SK-N-SH (cell line): Measurements from ENCODE around the gene GLIPR1L2. TPM values are rescaled to one million over a fixed set of nuclear protein-coding genes. Genes with fewer than 3 reads are reported as not detected.

Source experiments
- CTCF ChIA-PET: fragments of 300-600, 350-600 bp; formaldehyde crosslinking; extraction: SDS; loops from one replicate; lab custom pipeline; 2021; lab: Yijun Ruan, JAX
- POLR2A ChIA-PET: fragments of 350-600 bp; sonication (Branson Sonifier 250); formaldehyde crosslinking; extraction: SDS; loops from one replicate; lab custom pipeline; 2020; ENCODE audit warnings: antibody characterized with exemption, inconsistent platforms; lab: Yijun Ruan, JAX
- DNase-seq: peaks from one replicate; pipeline ENCODE4 v3.0.0; 2012
- H2AFZ ChIP-seq: fragments of 200-600 bp; sonication (generic); 2 replicates; pipeline ENCODE4 v1.8.1; 2016; ENCODE audit warnings: antibody characterized with exemption, mild to moderate bottlenecking, low read depth
- H3F3A ChIP-seq: fragments of 200-600 bp; sonication (generic); replicated peaks from 2 replicates; pipeline ENCODE3; 2016; ENCODE audit warnings: antibody characterized with exemption, mild to moderate bottlenecking; ENCODE audit not compliant: insufficient read depth
- H3K27ac ChIP-seq, 2 experiments: fragments of 200-500 bp in 1 of 2; fragments of 200-600 bp in 1 of 2; sonication (Bioruptor generic) in 1 of 2; sonication (generic), shearing (Covaris generic) in 1 of 2; 2 replicates each; pipeline versions ENCODE4 v1.5.1 to v1.6.1; 2014 to 2016; ENCODE audit warnings: low read depth in 2 of 2, inconsistent platforms in 1 of 2, low read length in 1 of 2, mild to moderate bottlenecking in 1 of 2, mixed read lengths in 1 of 2
- H3K27me3 ChIP-seq: fragments of 200-600 bp; sonication (generic), shearing (Covaris generic); 2 replicates; pipeline ENCODE4 v1.6.1; 2016; ENCODE audit warnings: mixed run types; ENCODE audit not compliant: insufficient read depth
- H3K36me3 ChIP-seq, 2 experiments: fragments of 200-500 bp in 1 of 2; fragments of 200-600 bp in 1 of 2; sonication (Bioruptor generic) in 1 of 2; sonication (generic) in 1 of 2; replicated peaks in 1 of 2; 2 replicates each; pipeline versions ENCODE3 to v1.5.1; 2014 to 2016; ENCODE audit warnings: low read length in 1 of 2, mild to moderate bottlenecking in 1 of 2; ENCODE audit not compliant: insufficient read depth in 2 of 2, control insufficient read depth in 1 of 2
- H3K4me1 ChIP-seq, 2 experiments: fragments of 200-500 bp in 1 of 2; fragments of 200-600 bp in 1 of 2; sonication (Bioruptor generic) in 1 of 2; sonication (generic), shearing (Covaris generic) in 1 of 2; 2 replicates each; pipeline versions ENCODE4 v1.5.1 to v1.6.1; 2014 to 2016; ENCODE audit warnings: low read depth in 1 of 2, low read length in 1 of 2, mixed run types in 1 of 2; ENCODE audit not compliant: insufficient read depth in 2 of 2, control insufficient read depth in 1 of 2
- H3K4me2 ChIP-seq: fragments of 200-600 bp; sonication (generic), shearing (Covaris generic); 2 replicates; pipeline ENCODE4 v1.6.1; 2017; ENCODE audit warnings: mixed run types
- H3K4me3 ChIP-seq, 2 experiments: fragments of 200-500 bp in 1 of 2; fragments of 200-600 bp in 1 of 2; sonication (Bioruptor generic) in 1 of 2; sonication (generic), shearing (Covaris generic) in 1 of 2; 2 replicates each; pipeline versions ENCODE4 v1.5.1 to v1.8.1; 2014 to 2016; ENCODE audit warnings: low read depth in 2 of 2, inconsistent platforms in 1 of 2, low read length in 1 of 2, mild to moderate bottlenecking in 1 of 2, mixed read lengths in 1 of 2, moderate library complexity in 1 of 2
- H3K79me2 ChIP-seq: fragments of 200-600 bp; sonication (generic); 2 replicates; pipeline ENCODE4 v1.8.1; 2017; ENCODE audit warnings: mild to moderate bottlenecking; ENCODE audit not compliant: insufficient read depth
- H3K9ac ChIP-seq: fragments of 200-600 bp; sonication (generic); 2 replicates; pipeline ENCODE4 v1.6.1; 2017; ENCODE audit warnings: mixed run types
- H3K9me2 ChIP-seq: fragments of 200-600 bp; sonication (generic); 2 replicates; pipeline ENCODE4 v1.6.1; 2017; ENCODE audit warnings: mixed run types
- H3K9me3 ChIP-seq: fragments of 200-600 bp; sonication (generic); 2 replicates; pipeline ENCODE4 v1.6.1; 2017; ENCODE audit warnings: mixed run types, mild to moderate bottlenecking, moderate library complexity
- H4K20me1 ChIP-seq: fragments of 200-600 bp; sonication (generic); 2 replicates; pipeline ENCODE4 v1.6.1; 2017; ENCODE audit warnings: mild to moderate bottlenecking, mixed run types; ENCODE audit not compliant: insufficient read depth
- CHD2 ChIP-seq: fragments of 150-350 bp; IDR thresholded peaks from 2 replicates; pipeline ENCODE4 v1.6.1; 2018; ENCODE audit warnings: low read length; ENCODE audit not compliant: partially characterized antibody
- ELF1 ChIP-seq: IDR thresholded peaks from 2 replicates; pipeline ENCODE4 v1.4.0; 2012
- EP300 ChIP-seq, 2 experiments: IDR thresholded peaks; 2 replicates each; pipeline versions ENCODE4 v1.4.0 to v1.6.1; 2012; ENCODE audit warnings: borderline replicate concordance in 1 of 2, low read depth in 1 of 2, low read length in 1 of 2
- EZH2phosphoT487 ChIP-seq: fragments of 200-600 bp; sonication (generic); IDR thresholded peaks from 2 replicates; pipeline ENCODE4 v1.6.1; 2017; ENCODE audit warnings: low read depth, mixed run types, mild to moderate bottlenecking, antibody characterized with exemption, moderate library complexity, borderline replicate concordance
- FOSL2 ChIP-seq: IDR thresholded peaks from 2 replicates; pipeline ENCODE4 v1.4.0; 2012; ENCODE audit warnings: low read depth, mild to moderate bottlenecking, moderate library complexity, borderline replicate concordance
- FOXJ3 ChIP-seq: sonication (generic); formaldehyde crosslinking; IDR thresholded peaks from 2 replicates; pipeline ENCODE4 v1.5.1; 2020; ENCODE audit warnings: mild to moderate bottlenecking, missing genetic modification reagents
- FOXM1 ChIP-seq: IDR thresholded peaks from 2 replicates; pipeline ENCODE4 v1.4.0; 2012; ENCODE audit warnings: low read depth, mild to moderate bottlenecking
- GABPA ChIP-seq: IDR thresholded peaks from 2 replicates; pipeline ENCODE4 v1.4.0; 2012; ENCODE audit warnings: low read depth, mild to moderate bottlenecking
- IRF3 ChIP-seq: fragments of 150-350 bp; IDR thresholded peaks from 2 replicates; pipeline ENCODE4 v1.6.1; 2016; ENCODE audit warnings: mild to moderate bottlenecking, low read depth, low read length
- JUND ChIP-seq: IDR thresholded peaks from 2 replicates; pipeline ENCODE4 v1.4.0; 2012
- NFIC ChIP-seq: IDR thresholded peaks from 2 replicates; pipeline ENCODE4 v1.4.0; 2012; ENCODE audit warnings: borderline replicate concordance
- NRF1 ChIP-seq: IDR thresholded peaks from 2 replicates; pipeline ENCODE4 v1.6.1; 2012; ENCODE audit warnings: low read depth, mild to moderate bottlenecking, low read length
- PBX3 ChIP-seq: IDR thresholded peaks from 2 replicates; pipeline ENCODE4; 2012
- POLR2AphosphoS5 ChIP-seq: IDR thresholded peaks from 2 replicates; pipeline ENCODE4 v1.6.1; 2012; ENCODE audit warnings: low read depth, low read length
- RAD21 ChIP-seq: IDR thresholded peaks from 2 replicates; pipeline ENCODE4 v1.6.1; 2012; ENCODE audit warnings: mild to moderate bottlenecking, low read length
- RCOR1 ChIP-seq: fragments of 150-350 bp; IDR thresholded peaks from 2 replicates; pipeline ENCODE4 v1.6.1; 2017; ENCODE audit warnings: antibody characterized with exemption, low read length
- RFX5 ChIP-seq: IDR thresholded peaks from 2 replicates; pipeline ENCODE4 v1.6.1; 2012; ENCODE audit warnings: mild to moderate bottlenecking, improper control_type of control experiment, low read length
- SIN3A ChIP-seq: IDR thresholded peaks from 2 replicates; pipeline ENCODE4 v1.6.1; 2012; ENCODE audit warnings: low read depth, mild to moderate bottlenecking, low read length, moderate library complexity, borderline replicate concordance
- TCF12 ChIP-seq: IDR thresholded peaks from 2 replicates; pipeline ENCODE4 v1.4.0; 2012
- TEAD4 ChIP-seq: IDR thresholded peaks from 2 replicates; pipeline ENCODE4 v1.4.0; 2012; ENCODE audit warnings: mild to moderate bottlenecking, borderline replicate concordance; ENCODE audit not compliant: insufficient read depth
- USF1 ChIP-seq: IDR thresholded peaks from 2 replicates; pipeline ENCODE4 v1.4.0; 2012; ENCODE audit warnings: low read depth, borderline replicate concordance
- USF2 ChIP-seq: fragments of 150-350 bp; IDR thresholded peaks from 2 replicates; pipeline ENCODE4 v1.6.1; 2017; ENCODE audit warnings: antibody characterized with exemption, low read length, low read depth, borderline replicate concordance
- YY1 ChIP-seq: IDR thresholded peaks from 2 replicates; pipeline ENCODE4 v1.4.0; 2012; ENCODE audit warnings: low read depth, mild to moderate bottlenecking
- ZBTB33 ChIP-seq: IDR thresholded peaks from 2 replicates; pipeline ENCODE4 v1.4.0; 2012; ENCODE audit warnings: low read depth, borderline replicate concordance
- WGBS: methylation state at CpG from one replicate; pipeline ENCODE4 v1.1.6; 2017; ENCODE audit warnings: low lambda C conversion rate; 5-methylcytosine and 5-hydroxymethylcytosine counted together
- polyA plus RNA-seq, 3 experiments: library from polyadenylated mRNA; depleted of rRNA; stranded (reverse); fragments of >200 nt; gene quantifications; 2 replicates each; pipeline ENCODE4 v1.2.3, GENCODE V29; 2012

GLIPR1L2 gene
- polyA plus RNA-seq, 1 of the 3 experiments (the other 2 are of a cell fraction): 0.13 TPM

- Histone ChIP-seq H3K4me2 (no peak overlapping the region), H3K27ac (no peak overlapping the region), H3K9me3 (0 out of 2 replicates have a peak, but pooled peaks cover 12% of the 10 kb centered on the region), H3K4me1 (peaks cover 0 to 6% of the 10 kb centered on the region in 2 experiments; a peak in 1 of 4 replicates), H3K9me2 (no peaks in the 10 kb centered on the region), H4K20me1 (no peaks in the 10 kb centered on the region), H3K27me3 (no peaks in the 10 kb centered on the region), H3K36me3 (no peaks in the 10 kb centered on the region), H3K79me2 (no peaks in the 10 kb centered on the region), H3K4me3 (no peak overlapping the region), H3K9ac (no peak overlapping the region), H3F3A (peaks cover 8% of the 10 kb centered on the region), H2AFZ (no peak overlapping the region)
- no peak for DNase-seq
- CTCF ChIA-PET: no interaction called here
- WGBS: 35% methylated on average over 2 of the region's 2 CpGs
- POLR2A ChIA-PET: no interaction called here
- TF ChIP-seq TEAD4: no peak
- TF ChIP-seq TCF12: no peak
- no peak for TF ChIP-seq USF2
- TF ChIP-seq SIN3A: no peak
- no peak for TF ChIP-seq YY1
- TF ChIP-seq EZH2phosphoT487: no peak
- no peak for TF ChIP-seq POLR2AphosphoS5
- TF ChIP-seq RCOR1: no peak
- no peak for TF ChIP-seq NRF1
- TF ChIP-seq FOXM1: no peak
- no peak for TF ChIP-seq RFX5
- no peak for TF ChIP-seq JUND
- no peak for TF ChIP-seq FOXJ3 (CRISPR knock-in tag)
- no peak for TF ChIP-seq ELF1
- no peak for TF ChIP-seq CHD2
- TF ChIP-seq FOSL2: no peak
- TF ChIP-seq USF1: no peak
These were observed 48.2 kb downstream of the GLIPR1L2 start for GRCh38 chr12:75439048-75439447.

- no peaks in the 10 kb centered on the region for H4K20me1 ChIP-seq
- H3K79me2 ChIP-seq: no peaks in the 10 kb centered on the region
- no peak for DNase-seq
- peaks cover 8% of the 10 kb centered on the region for H3F3A ChIP-seq
- H3K9me3 ChIP-seq: 0 out of 2 replicates have a peak, but pooled peaks cover 12% of the 10 kb centered on the region
- no peaks in the 10 kb centered on the region for H3K36me3 ChIP-seq
- H3K27me3 ChIP-seq: no peaks in the 10 kb centered on the region
- H3K9ac ChIP-seq: no peak overlapping the region
- no peaks in the 10 kb centered on the region for H3K9me2 ChIP-seq
- no peak overlapping the region for H3K27ac ChIP-seq
- no peak overlapping the region for H2AFZ ChIP-seq
- ChIA-PET POLR2A (no interaction called here), CTCF (no interaction called here)
- no peak overlapping the region for H3K4me2 ChIP-seq
- H3K4me1 ChIP-seq: peaks cover 0 to 9% of the 10 kb centered on the region in 2 experiments; a peak in 1 of 4 replicates
- H3K4me3 ChIP-seq: no peak overlapping the region
- no peak for TF ChIP-seq EZH2phosphoT487
- TF ChIP-seq TCF12: peak; percentile 57
- no peak for TF ChIP-seq NRF1
- TF ChIP-seq PBX3: peak; percentile 45
- no peak for TF ChIP-seq GABPA
- TF ChIP-seq POLR2AphosphoS5: no peak
- 0 out of 4 replicates have a peak, but pooled peaks of 1 of the 2 experiments have one; percentile 25 for TF ChIP-seq EP300 (IDR thresholded peaks at IDR 0.05; ENCODE audit: borderline replicate concordance in 1 of 2, low read depth in 1 of 2, low read length in 1 of 2)
- TF ChIP-seq IRF3: no peak
- TF ChIP-seq ZBTB33: no peak
- no peak for TF ChIP-seq FOXJ3 (CRISPR knock-in tag)
- TF ChIP-seq RFX5: no peak
- TF ChIP-seq FOSL2: no peak
- no peak for TF ChIP-seq ELF1
- TF ChIP-seq NFIC: no peak
- TF ChIP-seq RAD21: no peak
- no peak for TF ChIP-seq YY1
These were observed 49.0 kb downstream of the GLIPR1L2 start for GRCh38 chr12:75439930-75440329.
